Astrocyte (in vitro differentiated cells and primary cell): ENCODE data around the gene ROMO1.

Experiments
- CTCF ChIP-seq: IDR thresholded peaks from 2 replicates; pipeline ENCODE4 v1.5.1; 2011; ENCODE audit warnings: low read depth, mild to moderate bottlenecking, inconsistent platforms, low read length, moderate library complexity; ENCODE audit not compliant: insufficient read depth
- EZH2 ChIP-seq: IDR thresholded peaks from 2 replicates; pipeline ENCODE4 v1.6.1; 2012; ENCODE audit warnings: mild to moderate bottlenecking, low read length, inconsistent platforms; ENCODE audit not compliant: insufficient read depth

- TF ChIP-seq CTCF (no peak), EZH2 (no peak)
These were observed 38.7 kb downstream of the ROMO1 start for GRCh38 chr20:35737865-35738333.
